HG02970 (cell line): ENCODE measurements around the gene HIRIP3.
"Not testable (repeated sequence)": the region's sequence is repeated elsewhere in the genome, so short reads cannot be mapped to it uniquely, and the experiment has no call there.

Source experiments
- ATAC-seq: cut with Tn5 transposase; IDR thresholded peaks from one replicate; pipeline ENCODE4 v1.9.1; 2021; ENCODE audit warnings: mild to moderate bottlenecking, moderate library complexity, moderate number of reproducible peaks; ENCODE audit not compliant: unreplicated experiment, low FRiP score

HIRIP3 gene

DNA sequence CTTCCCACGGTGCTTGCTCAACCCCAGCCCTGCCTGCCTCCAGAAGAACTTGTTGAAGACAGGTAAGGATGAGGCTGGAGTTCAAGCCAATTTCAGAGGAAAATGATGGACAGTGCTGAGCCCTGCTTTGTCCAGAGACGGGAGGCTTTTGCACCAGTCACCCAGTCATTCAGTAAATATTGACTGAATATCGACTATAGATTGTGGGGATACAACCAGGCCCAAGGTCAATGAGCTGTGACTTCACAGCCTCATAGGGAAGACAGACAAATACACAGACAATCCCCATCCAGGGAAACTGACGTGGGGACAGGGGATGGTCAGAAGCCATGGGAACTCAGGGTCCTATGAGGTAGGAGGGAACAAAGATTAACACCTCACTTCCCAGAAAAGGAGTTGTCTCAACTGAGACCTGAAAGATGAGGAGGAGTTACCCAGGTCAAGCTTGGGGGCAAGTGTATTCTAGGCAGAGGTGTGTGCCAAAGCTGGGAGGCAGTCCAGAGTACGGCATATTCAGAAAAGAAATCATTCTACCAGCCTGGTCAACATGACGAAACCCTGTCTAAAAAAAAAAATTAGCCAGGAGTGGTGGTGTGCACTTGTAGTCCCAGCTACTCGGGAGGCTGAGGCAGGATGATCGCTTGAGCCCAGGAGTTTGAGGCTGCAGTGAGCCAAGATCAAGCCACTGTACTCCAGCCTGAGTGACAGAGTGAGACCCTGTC is 21.3 kb upstream of the HIRIP3 start:
- ATAC-seq, result no peak

DNA sequence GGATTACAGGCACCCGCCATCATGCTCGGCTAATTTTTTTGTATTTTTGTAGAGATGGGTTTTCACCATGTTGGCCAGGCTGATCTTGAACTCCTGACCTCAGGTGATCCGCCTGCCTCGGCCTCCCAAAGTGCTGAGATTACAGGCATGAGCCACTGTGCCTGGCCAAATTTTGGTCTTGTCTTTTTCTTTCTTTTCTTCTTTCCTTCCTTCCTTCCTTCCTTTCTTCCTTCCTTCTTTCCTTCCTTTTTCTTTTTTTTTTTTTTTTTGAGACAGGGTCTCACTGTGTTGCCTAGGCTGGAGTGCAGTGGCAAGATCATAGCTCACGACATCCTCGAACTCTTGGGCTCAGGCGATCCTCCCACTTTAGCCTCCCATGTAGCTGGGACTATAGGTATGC is 20.0 kb upstream of the HIRIP3 start:
- ATAC-seq, result not testable (repeated sequence)

DNA sequence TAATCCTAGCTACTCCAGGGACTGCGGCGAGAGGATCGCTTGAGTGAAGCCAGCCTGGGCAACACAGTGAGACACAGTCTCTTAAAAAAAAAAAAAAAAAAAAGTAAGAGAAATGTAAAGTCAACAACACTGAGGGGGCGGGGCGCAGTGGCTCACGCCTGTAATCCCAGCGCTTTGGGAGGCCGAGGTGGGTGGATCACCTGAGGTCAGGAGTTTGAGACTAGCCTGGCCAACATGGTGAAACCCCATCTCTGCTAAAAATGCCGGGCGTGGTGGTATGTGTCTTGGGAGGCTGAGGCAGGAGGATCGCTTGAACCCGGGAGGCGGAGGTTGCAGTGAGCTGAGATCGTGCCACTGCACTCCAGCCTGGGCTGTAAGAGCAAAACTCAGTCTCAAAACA is 17.2 kb upstream of the HIRIP3 start:
- not testable (repeated sequence) for ATAC-seq

DNA sequence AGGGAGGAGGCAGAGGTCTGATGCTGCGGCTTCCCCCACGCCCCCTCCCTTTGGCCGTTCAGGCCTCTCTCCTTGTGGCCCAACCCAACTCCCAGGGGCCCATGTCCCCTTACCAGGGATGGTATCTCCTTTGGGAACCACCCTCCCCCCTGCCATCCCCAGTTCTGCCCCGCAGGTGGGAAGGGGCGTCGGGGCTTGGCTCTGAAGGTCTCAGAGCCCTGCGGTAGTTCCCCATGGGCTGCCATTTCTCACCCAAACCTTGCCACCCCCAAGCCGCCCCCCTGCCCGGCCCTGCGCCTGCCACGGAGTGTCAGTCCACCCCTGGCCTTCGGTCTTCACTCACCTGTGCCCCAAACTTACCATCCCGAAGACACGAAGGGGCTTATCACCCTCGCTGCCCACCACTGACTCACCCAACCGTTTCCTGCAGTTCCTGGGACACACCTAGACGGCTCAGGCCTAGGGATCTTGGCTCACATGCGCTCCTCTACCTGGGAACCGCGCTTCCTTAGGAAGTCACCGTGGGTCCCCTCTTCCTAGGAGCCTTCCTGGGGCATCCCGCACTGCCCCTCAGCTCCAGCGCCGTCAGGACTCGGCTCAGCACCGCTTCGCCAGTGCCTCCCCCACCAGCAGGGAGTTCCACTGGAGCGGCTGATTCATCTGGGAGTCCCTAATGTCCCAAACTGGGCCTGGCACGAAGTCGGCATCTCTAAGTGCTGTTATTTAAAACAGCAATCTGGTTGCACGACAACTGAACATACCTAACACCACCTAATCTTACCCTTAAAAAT is 16.5 kb upstream of the HIRIP3 start:
- ATAC-seq, result no peak

DNA sequence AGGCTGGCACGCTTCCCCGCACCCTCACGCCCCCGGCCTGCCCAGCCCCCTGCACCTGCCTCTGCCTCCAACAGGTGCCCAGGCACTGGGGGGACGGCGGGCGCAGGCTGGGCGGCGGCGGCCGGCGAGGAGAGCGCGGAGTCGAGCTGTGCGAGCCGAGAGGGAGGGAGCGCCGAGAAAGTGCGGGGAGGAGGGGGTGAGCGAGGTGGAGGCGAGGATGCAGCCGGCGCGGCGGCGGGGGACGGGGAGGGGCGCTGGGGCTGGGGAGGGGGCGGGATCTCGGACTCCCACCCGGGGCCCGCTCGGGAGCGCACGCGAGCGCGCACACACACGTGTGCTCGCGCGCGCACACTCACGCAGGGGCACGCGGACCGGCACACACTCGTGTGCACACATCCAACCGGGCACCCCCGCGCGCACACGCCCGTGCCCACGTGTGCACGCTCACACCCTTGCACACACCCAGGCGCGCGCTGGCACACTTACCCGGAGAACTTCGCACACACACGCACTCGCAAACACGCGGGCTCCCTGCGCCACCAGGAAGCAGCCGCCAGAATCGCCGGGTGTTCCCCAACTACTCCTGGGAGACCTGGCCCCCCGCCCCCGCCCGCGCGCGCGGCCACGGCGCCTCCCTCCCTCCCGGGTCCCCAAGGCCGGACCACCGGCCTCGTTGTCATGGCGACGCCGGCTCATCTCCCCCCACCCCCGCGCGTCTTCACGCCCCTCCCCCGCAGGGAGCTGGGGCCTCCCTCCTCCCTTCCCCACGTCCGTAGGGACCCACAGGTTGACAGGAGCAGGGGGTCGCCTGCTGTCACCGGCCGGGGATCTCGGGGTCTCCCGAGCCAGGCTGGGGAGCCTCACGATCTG is 15.7 kb upstream of the HIRIP3 start, which contains the start of gene DOC2A:
Gene DOC2A, minus strand, starts transcription at position 184 of the 870 bp plus-strand sequence. CDS start 805 bp downstream, outside the sequence.
- ATAC-seq, result no peak

DNA sequence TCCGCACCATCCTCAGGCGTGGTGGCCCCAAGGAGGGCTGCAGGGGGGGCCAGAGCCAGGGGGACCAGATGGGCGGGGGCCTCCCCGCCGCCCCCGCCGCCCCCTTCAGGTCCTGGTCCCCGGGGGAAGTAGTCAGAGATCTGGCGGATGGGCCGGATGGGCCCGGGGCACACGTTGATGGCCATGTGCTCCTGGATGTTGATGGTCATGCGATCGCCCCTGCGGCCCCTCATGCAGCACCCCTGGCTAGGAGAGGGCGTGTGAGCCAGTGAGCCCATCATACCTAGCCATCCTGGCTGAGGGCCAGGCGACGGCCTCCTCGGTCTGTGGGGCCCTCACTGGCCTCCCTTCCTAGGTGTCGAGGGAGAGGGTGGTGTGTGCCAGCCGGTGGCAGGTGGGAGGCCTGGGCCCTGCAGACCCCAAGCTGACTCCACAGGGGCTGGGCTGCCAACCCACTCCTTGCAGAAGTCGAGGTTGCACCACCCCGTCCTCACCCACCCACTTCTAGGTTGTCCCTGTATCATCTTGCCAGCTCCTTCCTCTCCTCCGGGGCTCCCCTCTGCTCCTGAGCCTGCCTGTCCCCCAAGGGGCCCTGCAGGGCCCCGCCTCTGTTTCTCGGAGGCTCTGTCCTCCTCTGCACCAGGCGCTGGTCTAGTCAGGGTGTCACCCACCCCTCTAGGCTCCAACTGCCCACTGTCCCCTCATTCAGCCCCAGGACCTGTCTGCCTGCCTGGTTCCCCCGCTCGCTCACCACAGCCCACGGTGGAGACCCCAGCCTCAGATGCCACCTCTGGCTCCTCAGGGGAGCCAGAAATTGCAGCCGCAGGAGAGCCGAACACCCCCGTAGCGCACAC is 14.8 kb upstream of the HIRIP3 start:
- ATAC-seq, result no peak

DNA sequence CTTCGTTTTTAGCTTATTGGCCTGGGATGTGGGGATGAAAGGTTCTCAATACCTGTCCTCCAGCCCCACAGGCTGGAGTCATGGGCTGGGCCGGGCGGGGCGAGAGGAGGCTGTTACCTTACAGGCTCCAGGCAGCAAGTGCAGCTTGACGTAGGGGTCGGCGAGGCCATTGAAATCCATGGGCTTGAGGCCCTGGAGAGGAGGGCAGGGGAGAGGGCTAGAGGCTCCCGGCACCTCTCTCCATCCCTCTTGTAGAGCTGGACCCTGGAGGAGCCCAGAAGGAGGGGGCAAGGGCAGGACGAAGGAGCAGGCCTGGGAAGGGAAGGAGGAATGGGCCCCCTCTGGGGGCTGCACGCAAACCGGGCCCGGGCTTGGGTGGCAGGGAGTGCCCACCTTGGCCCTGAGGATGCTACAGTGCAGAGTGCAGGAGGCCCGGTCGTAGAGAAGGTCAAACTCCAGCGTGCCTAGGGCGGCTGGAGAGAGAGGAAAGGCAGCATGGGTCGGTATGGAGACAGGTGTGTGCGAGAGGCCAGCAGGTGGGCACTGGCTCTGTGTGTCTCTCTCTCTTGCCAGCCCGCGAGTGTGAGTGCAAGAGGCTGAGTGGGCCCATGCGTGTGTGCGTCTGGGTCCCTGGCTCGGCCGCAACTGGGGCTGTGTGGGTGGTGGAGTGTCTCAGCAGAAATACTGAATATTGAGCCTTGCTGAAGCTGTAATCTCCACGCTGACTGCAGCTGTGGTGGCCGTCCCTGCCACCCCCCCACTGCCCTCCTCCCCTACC is 13.9 kb upstream of the HIRIP3 start:
- ATAC-seq, result no peak

DNA sequence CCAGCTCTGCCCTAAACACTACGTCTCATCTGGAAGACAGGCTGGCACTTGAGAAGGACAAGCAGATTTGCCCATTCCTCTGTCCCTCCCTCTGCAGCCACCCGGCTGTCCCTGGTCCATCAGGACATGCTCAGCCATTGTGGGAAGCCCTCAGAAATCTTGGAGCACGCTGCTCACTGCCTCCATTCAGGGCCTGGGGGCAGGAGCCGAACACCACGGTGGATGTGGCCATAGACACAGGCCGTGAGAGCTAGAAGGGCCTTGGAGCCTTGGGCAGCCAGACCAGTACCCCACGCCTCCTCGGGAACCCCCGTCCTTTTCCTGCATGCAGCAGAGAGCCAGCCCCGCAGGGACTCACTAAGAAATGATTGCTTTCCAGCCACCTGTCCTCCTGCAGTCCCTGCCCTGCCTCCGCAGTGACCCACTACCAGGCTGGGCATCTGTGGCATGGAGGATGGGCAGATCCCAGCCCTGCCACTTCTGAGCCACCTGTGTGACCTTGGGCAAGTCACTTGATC is 12.0 kb upstream of the HIRIP3 start:
- ATAC-seq, result no peak

DNA sequence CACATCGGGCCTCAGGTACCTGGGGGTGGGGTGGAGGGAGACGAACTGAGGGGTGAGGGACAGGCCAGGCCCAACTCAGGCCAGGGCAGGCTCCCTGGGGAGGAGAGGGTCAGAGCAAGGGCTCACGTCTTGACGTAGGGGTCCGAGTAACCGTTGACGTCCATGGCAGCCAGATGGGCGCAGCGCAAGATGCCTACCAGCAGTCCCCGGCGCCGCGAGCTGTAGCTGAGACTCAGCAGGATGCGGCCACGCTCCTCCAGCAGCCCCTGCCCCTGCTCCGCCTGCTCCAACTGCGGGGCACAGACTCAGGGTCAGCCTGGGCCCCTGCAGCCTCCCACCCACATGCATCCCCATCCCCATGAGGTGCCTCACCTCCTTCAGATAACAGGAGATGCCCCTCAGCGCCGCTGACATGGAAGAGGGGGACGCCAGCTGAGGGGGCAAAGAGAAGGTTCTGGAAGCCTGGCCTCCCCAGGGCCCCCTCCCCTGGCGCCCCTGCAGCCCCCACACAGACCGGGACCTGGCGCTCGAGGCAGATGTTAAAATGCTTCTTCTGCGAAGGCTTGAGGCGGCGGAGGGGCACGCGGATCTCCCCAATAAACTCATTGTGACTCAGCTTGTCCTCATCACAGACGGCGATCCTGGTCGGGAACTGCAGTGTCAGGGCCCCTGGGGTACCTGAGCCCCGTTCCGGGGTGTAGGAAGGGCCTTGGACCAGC is 11.4 kb upstream of the HIRIP3 start:
- ATAC-seq, result no peak

DNA sequence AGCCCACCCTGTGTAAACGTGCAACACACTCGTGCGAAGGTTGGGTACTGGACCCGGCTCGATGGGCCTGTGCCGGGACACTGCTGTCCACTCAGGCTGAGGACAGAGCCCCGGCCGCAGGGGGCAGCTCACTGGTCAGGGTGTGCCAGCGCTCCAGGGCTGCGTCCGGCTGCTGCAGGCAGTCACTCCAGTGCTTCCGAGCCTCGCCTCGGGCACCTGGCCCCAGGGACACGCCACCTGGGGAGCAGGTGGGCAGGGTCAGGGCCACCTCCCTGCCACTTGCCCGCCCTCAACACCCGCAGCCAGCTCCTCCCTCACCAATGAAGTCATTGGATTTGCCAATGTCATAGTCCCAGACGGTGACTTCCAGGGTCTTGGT is 10.7 kb upstream of the HIRIP3 start:
- ATAC-seq, result no peak

DNA sequence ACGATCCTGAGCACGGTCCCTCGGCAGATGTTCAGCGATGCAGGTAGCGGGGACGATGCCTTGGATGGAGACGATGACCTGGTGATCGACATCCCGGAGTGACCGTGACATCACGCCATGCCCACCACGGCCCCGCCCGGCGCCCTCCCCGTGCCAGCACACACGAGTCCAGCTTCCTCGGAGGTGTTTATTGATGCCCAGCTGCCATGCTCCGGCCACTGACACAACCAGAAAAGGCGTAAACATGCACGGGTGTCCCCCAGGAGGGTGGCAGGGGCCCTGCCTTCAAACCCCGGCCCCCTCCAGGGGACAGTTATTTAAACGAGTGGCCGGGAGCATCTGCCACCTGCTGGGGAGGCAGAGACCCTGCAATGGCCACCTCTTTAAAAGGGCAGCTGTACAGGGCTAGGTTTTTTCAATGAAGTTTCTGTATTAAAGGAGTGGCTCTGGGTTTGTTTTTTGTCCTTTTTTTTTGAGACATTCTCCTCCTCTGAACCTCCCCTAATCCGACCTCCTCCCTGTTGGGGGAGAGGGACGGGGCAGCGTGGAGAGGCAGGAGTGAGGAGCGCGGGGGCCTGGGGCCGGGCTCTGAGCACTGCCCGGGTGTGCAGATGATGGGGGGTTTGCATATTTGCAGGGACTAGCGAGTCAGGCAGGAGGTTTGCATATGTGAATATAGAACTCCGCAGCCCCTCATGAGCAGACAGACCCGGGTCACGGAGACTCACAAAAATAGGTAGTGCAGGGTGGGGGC is 10.1 kb upstream of the HIRIP3 start:
- no peak for ATAC-seq

DNA sequence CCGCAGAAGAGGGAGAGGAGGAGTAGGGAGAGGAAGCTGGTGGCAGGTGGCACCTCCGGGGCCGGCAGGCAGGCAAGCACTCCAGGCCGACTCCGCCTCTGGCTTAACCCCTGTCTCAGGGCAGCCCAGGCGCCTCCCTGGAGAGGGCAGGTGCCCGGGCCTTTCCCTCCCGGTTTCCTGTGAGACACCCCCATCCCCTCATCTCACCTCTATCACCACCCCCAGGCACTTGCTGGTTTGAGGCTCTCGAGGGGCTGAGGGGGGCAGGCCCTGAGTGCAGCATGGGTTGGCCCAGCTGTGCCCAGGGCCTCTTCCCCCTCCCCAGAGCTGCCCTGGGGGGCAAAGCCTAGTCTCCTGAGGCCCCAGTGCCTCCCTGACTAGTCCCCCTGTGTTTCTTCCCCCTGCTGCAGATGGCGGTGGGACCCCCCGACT is 9.4 kb upstream of the HIRIP3 start:
- no peak for ATAC-seq

DNA sequence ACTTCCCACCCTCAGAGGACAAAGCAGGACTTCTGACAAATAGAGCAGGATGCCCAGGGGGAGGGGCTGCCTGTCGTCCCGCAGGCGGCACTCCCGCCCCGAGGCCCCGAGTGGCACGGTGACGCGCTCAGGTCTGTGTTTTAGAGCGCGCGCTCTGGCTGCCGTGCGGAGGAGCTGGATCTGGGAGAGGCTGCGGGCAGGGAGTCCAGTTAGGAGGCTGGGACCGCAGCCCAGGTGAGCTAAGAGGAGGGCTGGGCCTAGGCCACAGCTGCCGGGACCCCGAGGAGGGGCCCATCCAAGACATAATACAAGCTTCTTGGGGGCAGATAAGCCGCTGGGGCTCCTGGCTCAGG is 9.0 kb upstream of the HIRIP3 start:
- no peak for ATAC-seq

DNA sequence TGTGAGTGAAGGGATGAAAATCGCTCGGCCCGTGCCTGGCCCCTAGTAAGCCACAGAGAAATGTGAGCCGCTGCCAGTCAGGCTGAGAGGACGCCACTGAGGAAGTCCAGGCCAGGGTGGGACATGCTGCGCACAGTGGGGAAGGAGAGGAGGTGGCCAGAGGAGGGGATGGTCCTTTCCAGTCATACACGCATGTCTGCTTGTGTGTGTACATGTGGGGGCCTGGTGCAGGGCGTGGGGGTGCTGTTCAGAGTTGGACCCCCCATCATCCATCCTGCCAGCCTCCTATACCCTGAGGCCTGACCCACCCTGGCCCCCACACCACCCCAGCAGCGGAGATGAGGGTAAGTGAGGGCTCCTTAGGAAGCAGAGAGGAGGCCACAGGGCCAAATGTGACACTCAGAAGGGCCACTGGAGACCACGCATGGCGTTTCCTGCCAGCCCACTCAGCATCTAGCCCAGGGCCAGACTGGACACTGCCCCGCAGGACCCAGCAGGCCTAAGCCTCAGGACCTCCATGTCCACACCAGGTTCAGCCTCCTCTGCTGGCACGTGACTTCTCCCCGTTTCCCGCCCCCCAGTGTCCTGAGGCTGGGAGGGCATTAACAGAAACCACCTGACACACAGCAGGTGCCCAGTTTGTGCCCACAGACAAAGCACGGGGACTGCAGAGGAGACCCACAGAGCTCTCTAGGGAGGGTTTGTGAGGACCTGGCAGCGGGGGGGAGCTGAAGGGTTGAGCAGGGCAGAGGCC is 8.4 kb upstream of the HIRIP3 start:
- ATAC-seq, result no peak

DNA sequence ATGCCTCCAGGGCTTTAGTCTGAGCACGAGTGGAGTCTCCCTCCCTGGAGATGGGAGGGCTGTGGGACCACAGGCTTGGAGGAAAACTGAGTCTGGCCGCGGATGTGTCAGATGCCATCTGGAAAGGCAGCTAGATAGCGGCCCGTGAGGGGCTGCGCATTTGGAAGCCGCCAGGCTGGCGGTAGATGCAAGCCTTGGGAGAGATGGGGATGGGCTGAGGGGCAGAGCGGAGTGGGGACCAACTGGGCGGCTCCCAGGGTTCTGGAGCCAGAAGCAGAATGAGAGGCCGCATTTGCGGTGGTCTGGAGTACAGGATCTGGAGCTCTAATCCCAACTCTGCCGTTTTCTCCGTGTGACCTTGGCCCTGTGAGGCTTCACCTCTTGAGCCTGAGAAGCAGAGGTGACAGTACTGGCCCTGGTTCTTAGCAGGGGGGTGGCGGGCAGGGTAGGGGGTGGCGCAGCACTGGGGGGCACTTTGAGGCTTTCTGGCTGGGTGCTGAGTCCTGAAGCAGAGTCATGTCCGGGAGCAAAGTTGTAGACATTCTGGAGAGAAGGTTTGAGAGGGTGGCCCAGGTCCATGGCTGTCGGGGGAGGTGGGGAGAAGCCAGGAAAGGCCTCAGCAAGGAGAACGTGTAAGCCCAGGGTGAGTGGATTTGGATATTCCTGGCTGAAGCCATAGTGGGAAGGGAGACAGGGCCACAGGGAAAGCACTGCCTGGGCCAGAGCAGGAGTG is 7.4 kb upstream of the HIRIP3 start:
- ATAC-seq, result no peak
